DMS153 (cell line): ENCODE measurements around the gene USB1.
"Not testable (repeated sequence)": the region's sequence is repeated elsewhere in the genome, so short reads cannot be mapped to it uniquely, and the experiment has no call there.

Source experiments
- DNase-seq: peaks from one replicate; lab custom pipeline; 2025; lab: John Stamatoyannopoulos, UW

USB1 gene

GRCh38 chr16:57970319-57970718, 30.9 kb upstream of the USB1 start:
- no peak for DNase-seq

- no peak for DNase-seq
Observed at GRCh38 chr16:57970970-57971369, 30.2 kb upstream of the USB1 start, which contains the start of gene CNGB1. CNGB1 (minus strand) TSS chr16:57971128; CDS start chr16:57967286, 3,842 bp downstream.

GRCh38 chr16:57971848-57972247, 29.4 kb upstream of the USB1 start:
- no peak for DNase-seq

GRCh38 chr16:57972306-57972705, 28.9 kb upstream of the USB1 start:
- DNase-seq: no peak

DNA sequence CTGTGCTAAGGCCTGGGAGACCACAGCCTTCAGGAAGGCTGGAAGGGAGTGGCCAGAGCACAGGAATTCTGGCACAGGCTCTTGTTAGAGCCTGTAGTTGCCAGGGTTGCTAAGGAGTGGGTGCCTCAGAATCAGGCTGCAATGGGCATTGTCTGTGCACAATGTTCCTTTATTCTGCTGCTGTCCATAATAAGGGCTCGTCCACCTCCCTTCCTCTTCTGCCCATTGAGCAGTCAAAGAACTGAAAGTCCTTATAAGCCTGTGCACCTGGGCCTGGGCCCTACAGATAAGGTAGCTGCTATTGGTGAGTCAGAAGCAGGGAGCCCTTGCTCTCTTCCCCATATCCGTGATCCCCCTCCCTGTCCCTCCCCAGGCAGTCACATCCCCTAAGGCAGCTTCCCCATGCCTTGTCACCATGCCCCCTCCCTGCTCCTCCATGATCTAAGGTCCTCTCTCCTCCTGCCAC, 24.8 kb upstream of the USB1 start:
- DNase-seq: no peak

DNA sequence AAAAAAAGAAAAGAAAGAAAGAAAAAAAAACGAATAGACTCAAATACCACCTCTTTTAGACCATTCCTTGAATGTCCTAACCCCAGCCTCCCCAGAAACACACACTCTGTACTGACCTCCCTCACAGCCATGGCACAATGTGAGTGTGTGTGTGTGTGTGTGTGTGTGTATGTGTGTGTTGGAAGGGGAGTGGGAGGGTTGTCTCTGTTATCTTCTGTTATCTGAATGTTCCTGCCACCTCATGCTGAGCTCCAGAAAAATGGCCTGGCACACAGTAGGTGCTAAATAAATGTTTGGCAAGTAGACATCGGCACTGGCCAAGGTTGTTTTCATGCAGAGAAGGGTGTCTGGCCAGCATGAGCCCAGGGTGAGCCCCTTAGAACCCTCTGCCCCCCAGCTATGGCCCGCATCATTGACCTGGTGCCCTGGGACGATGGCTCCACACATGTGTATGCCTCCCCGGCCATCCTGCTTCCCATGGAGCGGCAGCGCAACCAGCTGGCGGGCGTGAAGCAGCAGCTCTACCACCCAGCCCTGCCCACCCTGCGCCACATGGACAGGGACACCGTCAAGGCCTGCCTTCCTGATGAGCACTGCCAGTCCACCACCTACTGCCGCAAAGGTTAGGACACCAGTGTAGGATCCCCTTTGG, 23.7 kb upstream of the USB1 start:
- no peak for DNase-seq

DNA sequence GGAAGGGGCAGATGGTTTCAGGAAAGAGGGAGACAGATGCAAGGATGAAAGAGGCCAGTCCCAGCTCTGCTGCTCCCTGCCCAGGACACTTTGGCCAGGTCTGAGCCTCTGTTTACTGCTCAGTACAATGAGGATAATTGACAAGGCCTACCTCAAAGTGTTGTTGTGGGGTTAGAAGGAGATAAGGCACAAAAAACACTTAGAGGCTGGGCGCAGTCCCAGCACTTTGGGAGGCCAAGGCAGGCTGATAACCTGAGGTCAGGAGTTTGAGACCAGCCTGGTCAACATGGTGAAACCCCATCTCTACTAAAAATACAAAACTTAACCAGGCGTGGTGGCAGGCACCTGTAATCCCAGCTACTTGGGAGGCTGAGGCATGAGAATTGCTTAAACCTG, 23.1 kb upstream of the USB1 start:
- DNase-seq: not testable (repeated sequence)

DNA sequence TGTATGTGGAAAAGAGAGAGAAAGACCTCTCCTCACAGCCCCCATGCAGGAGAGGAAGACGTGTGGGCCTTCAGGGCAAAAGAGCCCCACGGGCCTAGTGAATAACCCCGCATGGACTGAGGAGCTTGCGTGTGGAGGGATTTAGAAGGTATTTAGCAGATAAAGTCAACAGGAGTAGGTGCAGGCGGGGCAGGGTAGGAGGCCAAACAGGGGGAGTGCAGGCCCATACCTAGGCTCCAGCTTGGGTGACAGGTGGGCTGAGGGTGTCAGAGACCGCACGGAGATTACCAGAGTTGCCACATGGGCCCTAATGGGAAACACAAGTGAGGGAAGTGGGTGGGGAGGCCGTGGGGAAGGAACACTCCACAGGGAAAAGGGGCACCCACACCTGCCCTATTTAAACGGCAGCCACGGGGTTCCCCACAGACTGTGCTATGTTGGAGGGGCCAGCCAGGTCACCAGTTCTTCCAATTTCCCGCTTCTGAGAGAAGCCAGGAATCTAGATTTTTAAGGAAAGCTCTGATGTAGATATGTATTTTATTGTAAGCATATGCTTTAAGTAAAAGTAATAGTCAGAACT, 22.1 kb upstream of the USB1 start:
- DNase-seq: no peak

DNA sequence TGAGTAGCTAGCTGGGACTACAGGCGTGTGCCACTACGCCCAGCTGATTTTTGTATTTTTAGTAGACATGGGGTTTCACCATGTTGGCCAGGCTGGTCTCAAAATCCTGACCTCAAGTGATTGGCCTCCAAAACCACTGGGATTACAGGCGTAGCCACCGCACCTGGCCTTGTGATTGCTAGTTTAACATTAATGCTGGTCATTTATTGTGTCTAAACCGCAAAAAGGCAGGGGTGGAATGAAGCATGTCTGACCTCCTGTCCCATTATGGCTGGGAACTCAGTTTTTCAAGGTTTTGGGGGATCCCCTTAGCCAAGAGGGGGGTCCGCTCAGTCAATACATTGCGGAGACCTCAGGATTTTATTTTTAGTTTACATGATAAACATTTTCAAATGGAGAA, 19.6 kb upstream of the USB1 start:
- DNase-seq: no peak

DNA sequence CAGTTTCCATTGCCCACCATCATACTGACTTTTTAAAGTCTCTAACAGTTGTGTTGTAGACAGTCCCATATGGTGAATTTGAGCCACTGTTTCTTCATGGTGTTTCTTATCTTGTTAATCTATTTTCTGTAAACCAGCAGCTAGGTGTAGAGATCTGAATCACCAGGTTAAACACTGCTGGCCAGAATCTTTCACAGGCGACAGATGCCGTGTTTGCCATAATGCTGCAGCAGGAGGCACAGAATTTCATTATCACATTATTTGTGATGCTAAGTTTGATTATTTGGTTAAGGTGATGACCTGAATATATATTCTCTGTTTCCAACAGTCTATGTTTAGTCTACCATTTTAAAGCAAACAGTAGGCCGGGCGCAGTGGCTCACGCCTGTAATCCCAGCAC, 18.8 kb upstream of the USB1 start:
- DNase-seq: no peak

DNA sequence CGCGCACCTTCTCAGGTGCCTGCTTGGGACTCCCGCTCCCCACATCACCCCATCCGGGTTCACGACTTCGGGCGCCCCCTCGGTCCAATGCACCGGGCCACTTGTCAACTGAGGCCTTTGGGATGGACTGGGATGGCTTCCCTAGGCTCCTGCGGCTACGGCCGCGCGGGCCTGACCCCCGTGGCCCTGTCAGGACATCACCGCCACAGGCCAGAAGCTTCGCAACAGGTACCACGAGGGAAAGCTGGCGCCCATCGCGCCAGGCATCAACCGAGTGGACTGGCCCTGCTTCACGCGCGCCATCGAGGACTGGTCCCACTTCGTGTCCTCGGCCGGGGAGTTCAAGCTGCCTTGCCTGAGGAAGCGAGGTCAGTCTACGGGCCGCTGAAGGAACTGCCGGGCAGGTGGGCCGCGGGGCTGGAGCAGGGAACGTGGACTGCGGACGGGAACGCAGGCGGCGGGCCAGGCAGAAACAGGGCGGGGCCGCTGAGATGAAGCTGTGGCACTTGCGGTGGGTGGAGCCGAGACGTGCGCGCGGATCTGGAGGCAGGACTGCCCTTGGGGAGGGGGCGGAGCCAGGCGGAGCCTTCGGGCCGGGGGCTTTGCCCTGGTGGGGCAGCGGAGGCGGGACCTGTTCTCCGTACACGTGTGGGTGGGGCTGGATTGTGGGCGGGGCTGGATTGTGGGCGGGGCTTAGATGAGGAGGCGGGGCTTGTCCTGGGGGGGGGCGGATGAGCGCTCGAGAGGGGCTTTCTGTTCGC, 16.6 kb upstream of the USB1 start:
- no peak for DNase-seq

DNA sequence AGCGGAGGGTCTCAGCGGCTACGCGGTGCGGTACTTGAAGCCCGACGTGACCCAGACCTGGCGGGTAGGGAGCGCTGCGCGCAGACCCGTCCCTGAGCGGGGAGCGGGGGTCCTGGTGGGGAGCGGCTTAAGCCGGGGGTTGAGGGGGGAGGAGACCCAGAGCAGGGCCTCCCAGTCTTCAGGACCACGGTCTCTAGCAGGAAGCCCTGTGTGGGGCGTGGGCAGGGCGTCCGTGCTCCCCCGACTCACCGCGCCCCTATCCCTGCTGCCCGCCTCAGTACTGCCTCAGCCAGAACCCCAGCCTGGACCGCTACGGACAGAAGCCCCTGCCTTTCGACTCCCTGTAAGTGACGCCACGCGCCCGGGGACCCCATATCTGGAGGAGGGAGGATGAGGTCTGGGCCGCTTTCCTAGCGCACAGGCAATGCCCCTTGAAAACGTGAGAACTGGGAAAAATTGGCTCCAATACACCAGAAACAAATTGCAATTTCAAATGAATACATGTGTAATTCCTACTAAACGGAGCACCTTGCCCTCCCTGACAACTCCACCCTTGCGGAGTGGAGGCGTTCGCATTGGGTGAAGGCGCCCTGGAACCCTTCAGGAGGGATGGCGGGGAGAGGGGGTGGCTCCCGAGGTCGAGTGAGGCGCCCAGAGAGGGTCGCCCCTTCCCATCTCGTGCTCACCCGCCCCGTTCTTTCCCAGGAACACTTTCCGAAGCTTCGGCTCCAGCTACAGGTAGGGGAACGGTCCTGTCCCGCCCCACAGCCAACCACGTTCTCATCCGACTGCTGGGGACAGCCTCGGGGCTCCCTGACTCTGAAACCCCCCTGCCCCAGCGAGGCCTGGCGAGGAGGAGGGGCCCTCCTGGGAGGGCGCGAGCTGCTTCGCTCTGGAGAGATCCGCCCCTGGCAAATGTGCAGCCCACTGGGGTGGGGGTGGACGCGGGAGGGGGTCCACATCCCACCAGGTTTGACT, 15.7 kb upstream of the USB1 start:
- DNase-seq: no peak

- no peak for DNase-seq
Observed at GRCh38 chr16:57986196-57986595, 15.0 kb upstream of the USB1 start.

- DNase-seq: no peak
Observed at GRCh38 chr16:57987441-57988177, 13.6 kb upstream of the USB1 start.

- peak; percentile 84 for DNase-seq
Observed at GRCh38 chr16:57988929-57989328, 12.3 kb upstream of the USB1 start.

GRCh38 chr16:57991551-57992059, 9.6 kb upstream of the USB1 start:
- DNase-seq: no peak

DNA sequence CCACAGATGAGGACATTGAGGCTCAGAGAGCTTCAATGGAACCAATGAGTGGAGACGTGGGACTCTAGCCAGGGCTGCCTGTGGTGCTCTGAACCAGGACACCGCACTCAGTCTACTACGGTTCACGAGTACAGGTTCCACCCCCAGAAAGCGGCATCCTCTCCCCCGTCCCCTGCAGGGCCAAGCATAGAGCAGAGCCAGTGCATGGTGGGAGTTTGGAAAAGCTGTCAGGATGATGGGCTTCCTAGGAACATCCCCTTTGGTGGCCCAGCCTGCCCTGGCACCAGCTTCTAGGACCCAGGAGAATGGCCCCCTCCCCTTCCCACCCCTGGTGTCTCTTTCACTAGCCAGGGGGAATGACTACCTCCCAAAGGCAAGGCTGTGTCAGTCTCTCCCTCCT, 9.1 kb upstream of the USB1 start:
- DNase-seq: no peak

DNA sequence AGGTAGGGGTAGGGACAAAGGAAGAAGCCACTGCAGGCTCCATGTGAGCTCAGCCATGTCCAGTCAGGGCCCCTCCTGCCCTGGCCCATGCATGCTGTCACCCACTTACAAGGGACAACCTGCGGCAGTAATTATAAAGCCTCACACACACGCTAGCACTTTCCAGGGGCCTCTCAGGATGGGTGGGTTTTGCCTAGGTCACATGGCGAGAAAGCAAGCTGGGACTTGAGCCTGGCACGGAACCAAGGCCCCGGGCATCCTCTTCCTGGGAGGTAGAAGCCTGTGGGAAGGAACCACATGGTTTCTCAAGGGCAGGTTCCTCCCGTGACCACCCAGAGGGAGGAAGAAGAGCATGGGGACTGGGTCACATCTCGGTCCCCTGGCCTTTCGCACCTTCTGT, 7.8 kb upstream of the USB1 start:
- no peak for DNase-seq

- DNase-seq: no peak
Observed at GRCh38 chr16:57993897-57994296, 7.3 kb upstream of the USB1 start.

DNA sequence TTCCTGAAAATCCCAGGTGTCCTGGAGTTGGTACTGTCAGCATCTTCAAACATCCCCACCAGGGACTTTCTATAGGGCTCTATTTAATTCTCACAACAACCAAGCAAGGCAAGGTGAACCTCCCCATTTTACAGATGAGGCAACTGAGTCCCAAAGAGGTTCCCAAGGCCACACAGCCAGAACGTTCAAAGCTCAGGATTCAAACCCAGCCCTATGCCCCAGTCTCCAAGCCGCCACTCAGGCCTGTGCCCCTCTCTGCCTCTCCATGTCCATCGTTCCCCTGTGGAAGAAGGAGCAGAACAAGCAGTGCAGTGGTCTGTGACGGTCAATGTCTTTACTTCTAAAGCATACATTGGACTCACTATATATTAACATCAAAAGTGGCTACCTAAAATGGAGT, 6.8 kb upstream of the USB1 start:
- DNase-seq: no peak

GRCh38 chr16:57994778-57995177, 6.4 kb upstream of the USB1 start:
- DNase-seq: no peak
